GM18526 (cell line): Measurements from ENCODE around the gene MORC4.

Experiments used
- POLR2A ChIP-seq: IDR thresholded peaks from 3 replicates; pipeline ENCODE4 v1.6.1; 2011; ENCODE audit not compliant: insufficient read length; ENCODE audit errors: extremely low read depth

Gene MORC4

GRCh38 chrX:106963111-106963510 lies 36.9 kb downstream of the MORC4 start:
- TF ChIP-seq POLR2A = no peak

- TF ChIP-seq POLR2A = no peak
These were observed 40.1 kb downstream of the MORC4 start for GRCh38 chrX:106959901-106960300.

- no peak for TF ChIP-seq POLR2A
These were observed 42.2 kb downstream of the MORC4 start for GRCh38 chrX:106957856-106958255.

- TF ChIP-seq POLR2A = no peak
These were observed 44.8 kb downstream of the MORC4 start for GRCh38 chrX:106955004-106955772.

- TF ChIP-seq POLR2A = no peak
These were observed 46.0 kb downstream of the MORC4 start for GRCh38 chrX:106954041-106954440.

GRCh38 chrX:106952988-106953387 lies 47.0 kb downstream of the MORC4 start:
- TF ChIP-seq POLR2A = no peak

GRCh38 chrX:106952538-106952937 lies 47.5 kb downstream of the MORC4 start:
- no peak for TF ChIP-seq POLR2A

GRCh38 chrX:106952089-106952488 lies 47.9 kb downstream of the MORC4 start:
- no peak for TF ChIP-seq POLR2A

GRCh38 chrX:106951230-106951629 lies 48.8 kb downstream of the MORC4 start:
- no peak for TF ChIP-seq POLR2A

- no peak for TF ChIP-seq POLR2A
These were observed 49.6 kb downstream of the MORC4 start for GRCh38 chrX:106950381-106950780.

- TF ChIP-seq POLR2A = no peak
These were observed 50.6 kb downstream of the MORC4 start for GRCh38 chrX:106949366-106949765.

- no peak for TF ChIP-seq POLR2A
These were observed 51.4 kb downstream of the MORC4 start for GRCh38 chrX:106948641-106949040.

- no peak for TF ChIP-seq POLR2A
These were observed 53.5 kb downstream of the MORC4 start for GRCh38 chrX:106946464-106946863.

GRCh38 chrX:106940068-106940467 lies 59.9 kb downstream of the MORC4 start:
- no peak for TF ChIP-seq POLR2A

- TF ChIP-seq POLR2A = no peak
These were observed 60.4 kb downstream of the MORC4 start for GRCh38 chrX:106939566-106939965.

- no peak for TF ChIP-seq POLR2A
These were observed 63.8 kb downstream of the MORC4 start for GRCh38 chrX:106936246-106936645.

- no peak for TF ChIP-seq POLR2A
These were observed 64.8 kb downstream of the MORC4 start for GRCh38 chrX:106935175-106935574.
